NB4 (cell line): Measurements from ENCODE around the gene ADK.
"Not testable (repeated sequence)": the region's sequence is repeated elsewhere in the genome, so short reads cannot be mapped to it uniquely, and the experiment has no call there.

Experiments used
- DNase-seq: peaks from one replicate; pipeline ENCODE4 v3.0.0; 2010; ENCODE audit warnings: low read depth
- H3K4me3 ChIP-seq: one replicate; pipeline ENCODE4 v1.5.1; 2011; ENCODE audit warnings: mild to moderate bottlenecking, low read depth, low read length, moderate library complexity
- MYC ChIP-seq: IDR thresholded peaks from 2 replicates; pipeline ENCODE4 v1.6.1; 2011; ENCODE audit warnings: low read depth, low read length
- POLR2A ChIP-seq: IDR thresholded peaks from 2 replicates; pipeline ENCODE4 v1.6.1; 2011; ENCODE audit warnings: mild to moderate bottlenecking; ENCODE audit not compliant: insufficient read length; ENCODE audit errors: extremely low read depth
- TF ChIP-seq, protein P1 (sequence below): IDR thresholded peaks from one replicate; pipeline ENCODE4 v1.5.1; 2012; ENCODE audit warnings: low read depth, low read length
- TF ChIP-seq, protein P2 (sequence below): IDR thresholded peaks from 2 replicates; pipeline ENCODE4 v1.6.1; 2011; ENCODE audit warnings: low read depth, low read length

Gene ADK

DNA sequence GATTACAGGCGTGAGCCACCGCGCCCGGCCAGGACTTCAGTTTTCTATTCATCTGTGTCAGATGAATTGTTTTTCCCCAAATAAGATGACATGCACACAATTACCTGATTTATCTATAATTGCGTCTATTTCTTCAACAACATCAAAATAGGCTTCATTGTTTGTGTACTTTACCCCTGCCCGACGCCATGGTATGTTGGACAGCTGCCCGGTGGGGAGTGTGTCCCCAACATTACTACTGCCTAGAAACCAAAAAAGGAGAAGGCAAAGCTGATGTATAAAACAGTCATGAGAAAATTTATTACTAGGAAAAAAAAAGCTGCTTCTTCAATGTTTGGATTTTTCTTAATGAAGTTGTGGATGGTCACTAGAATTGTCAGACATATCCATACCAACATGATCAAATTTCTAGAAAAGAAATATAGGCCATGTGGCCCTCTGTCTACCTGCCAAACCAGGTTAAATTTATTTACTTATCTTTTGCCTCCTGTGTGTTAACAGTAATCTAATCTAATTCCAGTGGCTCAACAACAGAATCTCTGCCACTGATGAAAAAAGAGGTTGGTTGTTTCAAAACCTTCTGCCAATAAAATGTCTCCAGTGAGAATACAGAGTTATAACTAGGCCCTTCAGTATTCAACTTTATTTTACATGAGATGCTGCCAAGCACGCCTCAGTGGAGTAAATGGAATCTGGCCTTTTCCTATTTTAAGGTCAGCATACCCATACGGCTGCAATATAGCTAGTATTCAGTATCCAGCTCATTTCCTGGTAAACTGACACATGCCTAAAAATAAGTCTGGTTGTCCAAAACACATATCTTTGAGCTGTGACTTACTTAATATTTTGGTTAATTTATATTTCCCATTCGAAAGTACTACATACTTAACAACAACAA is 16.8 kb upstream of the ADK start:
- no peak overlapping the region for H3K4me3 ChIP-seq
- TF ChIP-seq, protein P1, sequence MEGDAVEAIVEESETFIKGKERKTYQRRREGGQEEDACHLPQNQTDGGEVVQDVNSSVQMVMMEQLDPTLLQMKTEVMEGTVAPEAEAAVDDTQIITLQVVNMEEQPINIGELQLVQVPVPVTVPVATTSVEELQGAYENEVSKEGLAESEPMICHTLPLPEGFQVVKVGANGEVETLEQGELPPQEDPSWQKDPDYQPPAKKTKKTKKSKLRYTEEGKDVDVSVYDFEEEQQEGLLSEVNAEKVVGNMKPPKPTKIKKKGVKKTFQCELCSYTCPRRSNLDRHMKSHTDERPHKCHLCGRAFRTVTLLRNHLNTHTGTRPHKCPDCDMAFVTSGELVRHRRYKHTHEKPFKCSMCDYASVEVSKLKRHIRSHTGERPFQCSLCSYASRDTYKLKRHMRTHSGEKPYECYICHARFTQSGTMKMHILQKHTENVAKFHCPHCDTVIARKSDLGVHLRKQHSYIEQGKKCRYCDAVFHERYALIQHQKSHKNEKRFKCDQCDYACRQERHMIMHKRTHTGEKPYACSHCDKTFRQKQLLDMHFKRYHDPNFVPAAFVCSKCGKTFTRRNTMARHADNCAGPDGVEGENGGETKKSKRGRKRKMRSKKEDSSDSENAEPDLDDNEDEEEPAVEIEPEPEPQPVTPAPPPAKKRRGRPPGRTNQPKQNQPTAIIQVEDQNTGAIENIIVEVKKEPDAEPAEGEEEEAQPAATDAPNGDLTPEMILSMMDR, result no peak
- no peak for TF ChIP-seq POLR2A
- no peak for DNase-seq

DNA sequence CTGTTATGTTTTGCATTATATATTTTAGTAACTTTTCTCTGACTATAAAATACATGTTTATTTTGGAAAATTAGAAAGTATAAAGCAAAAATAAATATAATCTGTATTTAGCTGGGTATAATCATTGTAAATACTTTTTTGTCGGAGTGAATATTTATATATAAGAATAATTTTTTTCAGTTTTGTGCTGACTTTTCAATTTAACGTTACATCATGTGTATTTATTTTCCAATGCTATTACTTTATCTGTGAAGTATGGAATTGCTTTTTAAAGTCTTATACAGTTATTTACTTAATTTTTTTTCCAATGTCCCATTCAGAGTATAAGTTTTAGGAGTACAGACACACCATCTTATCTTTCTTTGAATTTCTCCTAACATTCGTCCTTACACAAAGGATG is 15.6 kb upstream of the ADK start:
- H3K4me3 ChIP-seq, result no peak overlapping the region
- TF ChIP-seq, protein P1, result no peak
- TF ChIP-seq MYC (no peak), POLR2A (no peak)
- TF ChIP-seq, protein P2, sequence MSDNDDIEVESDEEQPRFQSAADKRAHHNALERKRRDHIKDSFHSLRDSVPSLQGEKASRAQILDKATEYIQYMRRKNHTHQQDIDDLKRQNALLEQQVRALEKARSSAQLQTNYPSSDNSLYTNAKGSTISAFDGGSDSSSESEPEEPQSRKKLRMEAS, result no peak
- no peak for DNase-seq

DNA sequence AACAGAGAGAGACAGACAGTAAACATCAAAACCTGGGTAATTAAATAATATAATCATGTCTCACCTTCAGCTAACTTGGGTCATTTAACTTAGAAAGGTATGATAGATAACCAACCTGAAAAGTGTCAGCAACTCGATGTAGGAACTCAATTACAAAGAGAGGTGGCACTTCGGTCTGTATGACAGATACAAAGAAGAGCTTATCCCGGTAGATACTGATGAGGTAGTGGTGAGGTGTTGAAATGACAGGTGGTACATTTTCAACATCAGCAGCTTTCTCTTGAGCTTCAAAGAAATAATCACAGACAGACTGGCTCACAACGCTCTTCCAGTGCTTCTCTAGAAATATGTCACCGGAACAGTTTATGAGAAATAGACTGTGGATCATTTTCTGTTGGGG is 13.0 kb upstream of the ADK start:
- TF ChIP-seq POLR2A, result no peak
- TF ChIP-seq MYC, result no peak
- TF ChIP-seq, protein P1, result no peak
- TF ChIP-seq, protein P2, result no peak
- no peak for DNase-seq

DNA sequence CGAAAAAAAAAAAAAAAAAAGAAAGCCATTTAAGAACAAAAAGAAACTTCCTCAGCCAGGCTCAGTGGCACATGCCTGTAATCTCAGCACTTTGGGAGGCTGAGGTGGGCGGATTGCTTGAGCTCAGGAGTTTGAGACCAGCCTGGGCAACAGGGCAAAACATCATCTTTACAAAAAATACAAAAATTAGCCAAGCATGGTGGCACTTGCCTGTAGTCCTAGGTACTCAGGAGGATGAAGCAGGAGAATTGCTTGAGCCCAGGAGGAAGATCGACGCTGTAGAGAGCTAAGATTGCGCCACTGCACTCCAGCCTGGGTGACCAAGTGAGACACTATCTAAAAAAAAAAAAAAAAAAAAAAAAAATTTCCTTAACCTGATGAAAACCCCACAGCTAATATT is 12.4 kb upstream of the ADK start:
- not testable (repeated sequence) for DNase-seq, H3K4me3 ChIP-seq

More for the DNA sequence above, 13.0 kb upstream of the ADK start:
- H3K4me3 ChIP-seq, result no peak overlapping the region

DNA sequence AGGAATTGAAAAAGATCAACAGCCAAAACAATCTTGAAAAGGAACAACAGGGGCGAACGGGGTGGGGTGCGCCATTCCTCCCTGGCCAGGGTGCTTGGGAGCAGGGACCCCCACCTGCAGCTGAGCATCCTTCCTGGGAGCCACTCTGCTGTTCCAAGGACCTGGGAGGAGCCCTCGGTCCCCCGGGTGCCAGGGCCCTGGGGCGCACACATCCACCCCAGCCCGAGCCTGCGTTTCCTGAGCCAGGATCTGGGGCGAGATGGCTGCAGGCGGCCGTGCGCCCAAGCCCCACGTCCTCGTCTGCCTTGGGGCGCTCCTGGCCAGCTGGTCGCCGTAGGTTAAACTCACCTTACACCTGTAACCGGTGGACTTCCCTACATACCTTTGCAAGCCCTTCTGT is 11.0 kb upstream of the ADK start:
- TF ChIP-seq, protein P1, result no peak
- TF ChIP-seq MYC (no peak), POLR2A (no peak)
- TF ChIP-seq, protein P2, result no peak

DNA sequence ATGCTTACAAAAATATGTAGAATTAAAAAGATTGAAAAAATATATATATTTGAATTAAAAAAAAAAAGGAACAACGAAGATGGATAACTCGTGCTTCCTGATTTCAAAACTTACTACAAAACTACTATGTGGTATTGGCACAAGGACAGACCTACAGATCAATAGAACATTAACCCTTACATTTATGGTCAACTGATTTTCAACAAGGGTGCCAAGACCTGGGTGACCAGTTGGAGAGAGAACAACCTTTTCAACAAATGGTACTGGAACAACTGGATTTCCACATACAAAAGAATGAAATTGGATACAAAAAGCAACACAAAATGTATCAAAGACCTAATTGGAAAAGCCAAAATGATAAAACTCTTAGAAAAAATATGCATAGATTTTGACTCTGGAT is 10.5 kb upstream of the ADK start:
- DNase-seq, result no peak
- TF ChIP-seq POLR2A (no peak), MYC (no peak)
- TF ChIP-seq, protein P2, result no peak
- TF ChIP-seq, protein P1, result no peak
- H3K4me3 ChIP-seq, result no peak overlapping the region

More for the DNA sequence above, 11.0 kb upstream of the ADK start:
- no peak for DNase-seq
- no peak overlapping the region for H3K4me3 ChIP-seq
